ENCODE measurements around the gene TMEM72.

The TMEM72 gene

GRCh38 chr10:44890696-44891563 lies 20.2 kb upstream of the TMEM72 start:
- DNase-seq = no peak

- no peak for DNase-seq
These were observed 19.4 kb upstream of the TMEM72 start for GRCh38 chr10:44891721-44892120.

GRCh38 chr10:44893604-44894468 lies 17.3 kb upstream of the TMEM72 start:
- no peak for DNase-seq

- DNase-seq = no peak
These were observed 16.4 kb upstream of the TMEM72 start for GRCh38 chr10:44894691-44895090.

GRCh38 chr10:44895280-44895679 lies 15.9 kb upstream of the TMEM72 start:
- no peak for DNase-seq

- no peak for DNase-seq
These were observed 14.1 kb upstream of the TMEM72 start for GRCh38 chr10:44897049-44897448.

- no peak for DNase-seq
These were observed 12.5 kb upstream of the TMEM72 start for GRCh38 chr10:44898665-44899064.

GRCh38 chr10:44899450-44900080 lies 11.6 kb upstream of the TMEM72 start:
- no peak for DNase-seq

GRCh38 chr10:44902941-44903545 lies 8.1 kb upstream of the TMEM72 start:
- DNase-seq = no peak

GRCh38 chr10:44906486-44906885 lies 4.7 kb upstream of the TMEM72 start:
- no peak for DNase-seq

- DNase-seq = no peak
These were observed 3.6 kb upstream of the TMEM72 start for GRCh38 chr10:44907556-44907955.

GRCh38 chr10:44908066-44908749 lies 2.9 kb upstream of the TMEM72 start:
- no peak for DNase-seq

GRCh38 chr10:44908936-44909630 lies 2.1 kb upstream of the TMEM72 start:
- no peak for DNase-seq

GRCh38 chr10:44909910-44910309 lies 1.2 kb upstream of the TMEM72 start:
- DNase-seq = no peak

GRCh38 chr10:44910602-44911001 lies 535 bp upstream of the TMEM72 start:
- DNase-seq = no peak

- DNase-seq = no peak
These were observed 814 bp downstream of the TMEM72 start for GRCh38 chr10:44911951-44912350.

- peak; percentile 12 to 16 for DNase-seq
These were observed 2.4 kb downstream of the TMEM72 start for GRCh38 chr10:44913350-44914081.

GRCh38 chr10:44914891-44915290 lies 3.8 kb downstream of the TMEM72 start:
- DNase-seq = no peak

- no peak for DNase-seq
These were observed 5.3 kb downstream of the TMEM72 start for GRCh38 chr10:44916429-44916828.

- DNase-seq = no peak
These were observed 6.7 kb downstream of the TMEM72 start for GRCh38 chr10:44917848-44918247.

- no peak for DNase-seq
These were observed 9.1 kb downstream of the TMEM72 start for GRCh38 chr10:44920252-44920651.
